ENCODE data around the gene NEK7.

DNA sequence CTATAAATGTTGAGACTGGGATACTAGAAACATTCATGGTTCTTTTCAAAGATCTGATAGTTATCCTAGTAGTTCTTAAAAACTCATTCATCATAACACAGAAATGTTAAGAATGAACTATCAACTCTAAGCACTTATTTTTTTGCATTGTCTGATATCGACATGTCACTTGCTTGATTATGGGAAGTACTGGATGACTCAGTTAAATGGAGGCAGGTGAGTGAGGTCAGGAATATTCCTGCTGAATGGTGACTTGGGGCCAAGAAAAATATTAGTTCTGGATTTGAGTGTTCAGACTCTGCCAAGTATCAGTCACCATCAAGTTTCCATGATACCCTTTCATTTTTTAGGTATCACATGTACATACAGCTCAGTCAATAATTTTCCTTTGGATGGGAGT is 63.6 kb downstream of the NEK7 start:
- TF ChIP-seq LEF1 (IDR thresholded peaks at IDR 0.05; ENCODE audit: borderline replicate concordance) (no peak), SP1 (IDR thresholded peaks at IDR 0.05) (no peak), SUZ12 (IDR thresholded peaks at IDR 0.05) (no peak), HDGF (IDR thresholded peaks at IDR 0.05; ENCODE audit: borderline replicate concordance) (no peak)
